ENCODE measurements around the gene PANX2. TPM values are rescaled to one million over a fixed set of nuclear protein-coding genes. Genes with fewer than 3 reads are reported as not detected.

PANX2 gene
- total and polyA plus RNA-seq, 2 of the 13 experiments (the other 11 are each of a cell fraction or from before 2014, with no cell fraction given), result 0.15 to 1.1 TPM

- TF ChIP-seq TCF7L2 (IDR thresholded peaks at IDR 0.05; ENCODE audit: low read depth, low read length), result no peak
- no peak for TF ChIP-seq ZNF614 (CRISPR knock-in tag; IDR thresholded peaks at IDR 0.05; ENCODE audit: borderline replicate concordance)
- TF ChIP-seq PLRG1 (conservative IDR thresholded peaks at IDR 0.05), result no peak
- TF ChIP-seq PRMT3 (CRISPR knock-in tag; IDR thresholded peaks at IDR 0.05; ENCODE audit: borderline replicate concordance, low read depth), result no peak; the same call in 1 of the 2 replicates
- no peak for TF ChIP-seq ZEB1 (IDR thresholded peaks at IDR 0.05; ENCODE audit: insufficient replicate concordance, low read depth)
- TF ChIP-seq PITX1 (CRISPR knock-in tag; IDR thresholded peaks at IDR 0.05), result no peak
- no peak for TF ChIP-seq CHCHD3 (CRISPR knock-in tag; IDR thresholded peaks at IDR 0.05)
- no peak for TF ChIP-seq ZNF772 (CRISPR knock-in tag; IDR thresholded peaks at IDR 0.05)
- TF ChIP-seq, protein P1, sequence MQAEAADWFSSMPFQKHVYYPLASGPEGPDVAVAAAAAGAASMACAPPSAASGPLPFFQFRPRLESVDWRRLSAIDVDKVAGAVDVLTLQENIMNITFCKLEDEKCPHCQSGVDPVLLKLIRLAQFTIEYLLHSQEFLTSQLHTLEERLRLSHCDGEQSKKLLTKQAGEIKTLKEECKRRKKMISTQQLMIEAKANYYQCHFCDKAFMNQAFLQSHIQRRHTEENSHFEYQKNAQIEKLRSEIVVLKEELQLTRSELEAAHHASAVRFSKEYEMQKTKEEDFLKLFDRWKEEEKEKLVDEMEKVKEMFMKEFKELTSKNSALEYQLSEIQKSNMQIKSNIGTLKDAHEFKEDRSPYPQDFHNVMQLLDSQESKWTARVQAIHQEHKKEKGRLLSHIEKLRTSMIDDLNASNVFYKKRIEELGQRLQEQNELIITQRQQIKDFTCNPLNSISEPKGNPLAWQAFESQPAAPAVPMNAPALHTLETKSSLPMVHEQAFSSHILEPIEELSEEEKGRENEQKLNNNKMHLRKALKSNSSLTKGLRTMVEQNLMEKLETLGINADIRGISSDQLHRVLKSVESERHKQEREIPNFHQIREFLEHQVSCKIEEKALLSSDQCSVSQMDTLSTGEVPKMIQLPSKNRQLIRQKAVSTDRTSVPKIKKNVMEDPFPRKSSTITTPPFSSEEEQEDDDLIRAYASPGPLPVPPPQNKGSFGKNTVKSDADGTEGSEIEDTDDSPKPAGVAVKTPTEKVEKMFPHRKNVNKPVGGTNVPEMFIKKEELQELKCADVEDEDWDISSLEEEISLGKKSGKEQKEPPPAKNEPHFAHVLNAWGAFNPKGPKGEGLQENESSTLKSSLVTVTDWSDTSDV (CRISPR knock-in tag; IDR thresholded peaks at IDR 0.05), result no peak
- TF ChIP-seq, protein P2, sequence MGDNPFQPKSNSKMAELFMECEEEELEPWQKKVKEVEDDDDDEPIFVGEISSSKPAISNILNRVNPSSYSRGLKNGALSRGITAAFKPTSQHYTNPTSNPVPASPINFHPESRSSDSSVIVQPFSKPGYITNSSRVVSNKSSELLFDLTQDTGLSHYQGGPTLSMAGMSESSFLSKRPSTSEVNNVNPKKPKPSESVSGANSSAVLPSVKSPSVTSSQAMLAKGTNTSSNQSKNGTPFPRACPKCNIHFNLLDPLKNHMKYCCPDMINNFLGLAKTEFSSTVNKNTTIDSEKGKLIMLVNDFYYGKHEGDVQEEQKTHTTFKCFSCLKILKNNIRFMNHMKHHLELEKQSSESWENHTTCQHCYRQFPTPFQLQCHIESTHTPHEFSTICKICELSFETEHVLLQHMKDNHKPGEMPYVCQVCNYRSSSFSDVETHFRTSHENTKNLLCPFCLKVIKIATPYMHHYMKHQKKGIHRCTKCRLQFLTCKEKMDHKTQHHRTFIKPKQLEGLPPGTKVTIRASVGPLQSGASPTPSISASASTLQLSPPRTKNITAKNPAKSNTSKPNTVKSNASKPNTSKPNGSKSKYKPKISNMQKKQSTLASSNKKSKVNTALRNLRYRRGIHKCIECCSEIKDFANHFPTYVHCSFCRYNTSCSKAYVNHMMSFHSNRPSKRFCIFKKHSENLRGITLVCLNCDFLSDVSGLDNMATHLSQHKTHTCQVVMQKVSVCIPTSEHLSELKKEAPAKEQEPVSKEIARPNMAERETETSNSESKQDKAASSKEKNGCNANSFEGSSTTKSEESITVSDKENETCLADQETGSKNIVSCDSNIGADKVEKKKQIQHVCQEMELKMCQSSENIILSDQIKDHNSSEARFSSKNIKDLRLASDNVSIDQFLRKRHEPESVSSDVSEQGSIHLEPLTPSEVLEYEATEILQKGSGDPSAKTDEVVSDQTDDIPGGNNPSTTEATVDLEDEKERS (CRISPR knock-in tag; IDR thresholded peaks at IDR 0.05), result no peak
- peak; percentile 62 for TF ChIP-seq SP4 (CRISPR knock-in tag; IDR thresholded peaks at IDR 0.05)
- TF ChIP-seq, protein P3, sequence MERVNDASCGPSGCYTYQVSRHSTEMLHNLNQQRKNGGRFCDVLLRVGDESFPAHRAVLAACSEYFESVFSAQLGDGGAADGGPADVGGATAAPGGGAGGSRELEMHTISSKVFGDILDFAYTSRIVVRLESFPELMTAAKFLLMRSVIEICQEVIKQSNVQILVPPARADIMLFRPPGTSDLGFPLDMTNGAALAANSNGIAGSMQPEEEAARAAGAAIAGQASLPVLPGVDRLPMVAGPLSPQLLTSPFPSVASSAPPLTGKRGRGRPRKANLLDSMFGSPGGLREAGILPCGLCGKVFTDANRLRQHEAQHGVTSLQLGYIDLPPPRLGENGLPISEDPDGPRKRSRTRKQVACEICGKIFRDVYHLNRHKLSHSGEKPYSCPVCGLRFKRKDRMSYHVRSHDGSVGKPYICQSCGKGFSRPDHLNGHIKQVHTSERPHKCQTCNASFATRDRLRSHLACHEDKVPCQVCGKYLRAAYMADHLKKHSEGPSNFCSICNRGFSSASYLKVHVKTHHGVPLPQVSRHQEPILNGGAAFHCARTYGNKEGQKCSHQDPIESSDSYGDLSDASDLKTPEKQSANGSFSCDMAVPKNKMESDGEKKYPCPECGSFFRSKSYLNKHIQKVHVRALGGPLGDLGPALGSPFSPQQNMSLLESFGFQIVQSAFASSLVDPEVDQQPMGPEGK (CRISPR knock-in tag; IDR thresholded peaks at IDR 0.05), result peak; percentile 66
- no peak; the same call in 1 of the 2 replicates for TF ChIP-seq ZNF281 (CRISPR knock-in tag; IDR thresholded peaks at IDR 0.05; ENCODE audit: borderline replicate concordance)
- no peak for TF ChIP-seq HNRNPK (IDR thresholded peaks at IDR 0.05; ENCODE audit: low read depth, low read length, poor library complexity, severe bottlenecking)
- no peak for TF ChIP-seq GMEB2 (CRISPR knock-in tag; IDR thresholded peaks at IDR 0.05; ENCODE audit: low read depth)
- TF ChIP-seq BHLHE40 (IDR thresholded peaks at IDR 0.05; ENCODE audit: low read length), result no peak
Measured at GRCh38 chr22:50146439-50147238, 23.9 kb upstream of the PANX2 start (continued).

Data from HepG2 (cell line).